B cell (primary cell): ENCODE results near the gene SLC1A4. TPM values are rescaled to one million over a fixed set of nuclear protein-coding genes. Genes with fewer than 3 reads are reported as not detected.

Experiments used
- ATAC-seq: fragments of 200-7000 bp; cut with Tn5 transposase; one replicate; pipeline ENCODE4 v1.10.0; 2021; ENCODE audit warnings: low read depth, mild to moderate bottlenecking, moderate number of reproducible peaks, moderate library complexity
- CTCF ChIA-PET: fragments of 350-600 bp; sonication (Branson Sonifier 250); formaldehyde crosslinking; loops from one replicate; lab custom pipeline; 2021; ENCODE audit warnings: antibody characterized with exemption, inconsistent platforms; lab: Charles Lee
- POLR2A ChIA-PET: fragments of 350-600 bp; sonication (Branson Sonifier 250); formaldehyde crosslinking; loops from one replicate; lab custom pipeline; 2021; ENCODE audit warnings: antibody characterized with exemption; lab: Charles Lee
- DNase-seq: peaks from one replicate; pipeline ENCODE4 v3.0.0; 2013
- H2AFZ ChIP-seq: 2 replicates; pipeline ENCODE4 v1.6.1; 2012; ENCODE audit warnings: mild to moderate bottlenecking, low read depth, low read length; ENCODE audit not compliant: insufficient read depth, poor library complexity, severe bottlenecking
- H3K27ac ChIP-seq, 2 donors: 1 replicate in 1 of 2; 2 replicates in 1 of 2; pipeline ENCODE4 v1.5.1; 2012 to 2013; ENCODE audit warnings: low read length in 2 of 2, mild to moderate bottlenecking in 2 of 2, moderate library complexity in 1 of 2
- H3K27me3 ChIP-seq, 4 experiments: fragments of 200-600 bp in 1 of 4; sonication (generic) in 1 of 4; replicated peaks in 1 of 4; 1 replicate in 2 of 4; 2 replicates in 2 of 4; pipeline versions ENCODE4 v1.6.1 to v1.7.0; 2013 to 2016; ENCODE audit warnings: low read length in 3 of 4, mild to moderate bottlenecking in 2 of 4, mixed read lengths in 1 of 4, moderate library complexity in 1 of 4; ENCODE audit not compliant: insufficient read depth in 4 of 4, control insufficient read depth in 3 of 4; ENCODE audit errors: control extremely low read depth in 1 of 4
- H3K36me3 ChIP-seq, 2 experiments: replicated peaks in 1 of 2; 1 replicate in 1 of 2; 2 replicates in 1 of 2; pipeline versions ENCODE4 v1.6.1 to v1.7.1; 2013; ENCODE audit warnings: low read length in 1 of 2; ENCODE audit not compliant: insufficient read depth in 2 of 2, control insufficient read depth in 1 of 2; ENCODE audit errors: control extremely low read depth in 1 of 2, extremely low read depth in 1 of 2
- H3K4me1 ChIP-seq, 2 donors: fragments of 200-600 bp in 1 of 2; sonication (generic) in 1 of 2; 1 replicate in 1 of 2; 2 replicates in 1 of 2; pipeline versions ENCODE4 v1.5.1 to v1.6.1; 2013 to 2017; ENCODE audit warnings: low read length in 2 of 2; ENCODE audit not compliant: control insufficient read depth in 2 of 2, insufficient read depth in 2 of 2
- H3K4me2 ChIP-seq: replicated peaks from 2 replicates; pipeline ENCODE3; 2012; ENCODE audit warnings: mild to moderate bottlenecking, low read depth, low read length; ENCODE audit not compliant: poor library complexity, severe bottlenecking
- H3K4me3 ChIP-seq, 5 experiments: fragments of 200-600 bp in 1 of 5; sonication (generic) in 1 of 5; 1 replicate in 3 of 5; 2 replicates in 2 of 5; pipeline versions ENCODE4 v1.5.1 to v1.7.0; 2011 to 2016; ENCODE audit warnings: low read length in 4 of 5, mild to moderate bottlenecking in 4 of 5, low read depth in 2 of 5, control low read depth in 1 of 5, moderate library complexity in 1 of 5; ENCODE audit not compliant: insufficient read depth in 1 of 5; ENCODE audit errors: control extremely low read depth in 1 of 5, extremely low read depth in 1 of 5
- H3K79me2 ChIP-seq: fragments of 200-600 bp; sonication (generic); one replicate; pipeline ENCODE4 v1.6.0; 2016; ENCODE audit warnings: low read length; ENCODE audit not compliant: control insufficient read depth, insufficient read depth
- H3K9ac ChIP-seq: fragments of 200-600 bp; sonication (generic); 2 replicates; pipeline ENCODE4 v1.6.1; 2017; ENCODE audit warnings: mild to moderate bottlenecking, low read length, moderate library complexity
- H3K9me3 ChIP-seq, 3 donors: one replicate each; pipeline versions ENCODE4 v1.6.1 to v1.7.1; 2013; ENCODE audit warnings: low read length in 2 of 3; ENCODE audit not compliant: control insufficient read depth in 2 of 3, insufficient read depth in 1 of 3; ENCODE audit errors: control extremely low read depth in 1 of 3
- H4K20me1 ChIP-seq: 2 replicates; pipeline ENCODE4 v1.6.0; 2012; ENCODE audit warnings: mild to moderate bottlenecking, low read length; ENCODE audit not compliant: insufficient read depth, control insufficient read depth, poor library complexity, severe bottlenecking
- H3K27ac Mint-ChIP-seq: one replicate; pipeline ENCODE4 v1.8.0; 2021; ENCODE audit warnings: mixed read lengths
- H3K27me3 Mint-ChIP-seq: one replicate; pipeline ENCODE4 v1.8.0; 2021; ENCODE audit warnings: mixed read lengths
- H3K4me1 Mint-ChIP-seq: one replicate; pipeline ENCODE4 v1.8.0; 2021; ENCODE audit warnings: mixed read lengths
- H3K4me3 Mint-ChIP-seq: one replicate; pipeline ENCODE4 v1.8.0; 2021; ENCODE audit warnings: mixed read lengths
- H3K9me3 Mint-ChIP-seq: one replicate; pipeline ENCODE4 v1.8.0; 2022; ENCODE audit warnings: mixed read lengths; ENCODE audit not compliant: insufficient read depth
- CTCF ChIP-seq: fragments of 200-600 bp; IDR thresholded peaks from one replicate; pipeline ENCODE4 v1.8.0; 2022; ENCODE audit warnings: antibody characterized with exemption, mild to moderate bottlenecking
- EZH2 ChIP-seq: IDR thresholded peaks from 2 replicates; pipeline ENCODE4 v1.6.1; 2012; ENCODE audit warnings: borderline replicate concordance, low read depth, mild to moderate bottlenecking, moderate library complexity, low read length; ENCODE audit not compliant: insufficient read depth, poor library complexity, severe bottlenecking
- WGBS: methylation state at CpG from one replicate; pipeline ENCODE4 v1.1.5; 2013; ENCODE audit warnings: missing lambda C conversion rate; ENCODE audit not compliant: insufficient coverage; 5-methylcytosine and 5-hydroxymethylcytosine counted together
- intact Hi-C: fragments of 100-400 bp; cut with micrococcal nuclease; formaldehyde crosslinking; loops from one replicate; pipeline ENCODE4 v1.10.0; 2022
- polyA plus RNA-seq: library from polyadenylated mRNA; depleted of rRNA; stranded (reverse); fragments of >200 nt; gene quantifications from 2 replicates; pipeline ENCODE4 v1.2.3, GENCODE V29; 2012
- total RNA-seq, 2 donors: library from RNA; stranded (reverse); fragments of 120-200 nt in 1 of 2; gene quantifications; 1 replicate in 1 of 2; 2 replicates in 1 of 2; pipeline versions ENCODE4 v1.2.3 to v1.2.4, GENCODE V29; 2013 to 2022

SLC1A4 gene
- total and polyA plus RNA-seq, 2 donors (not counting 1 experiment from before 2014, with no cell fraction given): 1.7 to 15.7 TPM

- Histone ChIP-seq H3K4me2 (no peak overlapping the region), H3K27ac (no peak overlapping the region), H3K36me3 (peaks cover 0 to 38% of the 10 kb centered on the region in 2 experiments), H4K20me1 (no peaks in the 10 kb centered on the region), H3K79me2 (peaks cover 32% of the 10 kb centered on the region), H3K4me1 (peaks cover 46 to 57% of the 10 kb centered on the region in 2 donors), H3K27me3 (no peaks in the 10 kb centered on the region), H3K4me3 (no peak overlapping the region), H3K9me3 (no peaks in the 10 kb centered on the region), H3K9ac (no peak overlapping the region), H2AFZ (no peak overlapping the region)
- intact Hi-C loops: no loop called here
- CTCF ChIA-PET: interaction anchor here (1.2 to 20.2 kb wide), 2 partner anchors 29 to 106 kb away, joined by 3 to 360 read pairs; no protein-coding TSS in a partner anchor
- POLR2A ChIA-PET: no interaction called here
- DNase-seq (no peak), ATAC-seq (no peak)
- no peaks in the 10 kb centered on the region for H3K27me3 Mint-ChIP-seq
- peak overlapping the region; percentile 61 for H3K27ac Mint-ChIP-seq
- peaks cover 46% of the 10 kb centered on the region for H3K4me1 Mint-ChIP-seq
- H3K9me3 Mint-ChIP-seq: no peaks in the 10 kb centered on the region
- TF ChIP-seq CTCF (no peak), EZH2 (no peak)
- WGBS: 92% methylated on average over 7 of the region's 7 CpGs
- H3K4me3 Mint-ChIP-seq: no peak overlapping the region
Observed at GRCh38 chr2:65024149-65024829, 35.1 kb downstream of the SLC1A4 start.
